H7 (cell line): ENCODE measurements around the gene ST6GAL2. TPM values are rescaled to one million over a fixed set of nuclear protein-coding genes. Genes with fewer than 3 reads are reported as not detected.

ENCODE experiments used
- DNase-seq: peaks from one replicate; pipeline ENCODE4 v3.0.0; 2012
- H3K27me3 ChIP-seq: 2 replicates; pipeline ENCODE4 v1.6.0; 2011; ENCODE audit warnings: mild to moderate bottlenecking, low read length; ENCODE audit not compliant: control insufficient read depth, insufficient read depth
- H3K36me3 ChIP-seq: replicated peaks from 2 replicates; pipeline ENCODE4 v1.5.1; 2011; ENCODE audit warnings: low read length; ENCODE audit not compliant: control insufficient read depth, insufficient read depth
- H3K4me3 ChIP-seq: 2 replicates; pipeline ENCODE4 v1.5.1; 2011; ENCODE audit warnings: low read depth, mild to moderate bottlenecking, control low read depth, low read length, moderate library complexity; ENCODE audit not compliant: insufficient read depth
- total RNA-seq: library from RNA; depleted of rRNA; stranded (reverse); fragments of >200 nt; shearing (Covaris generic); gene quantifications from 2 replicates; pipeline ENCODE4 v1.2.3, GENCODE V29; 2014; rRNA removed

The ST6GAL2 gene, protein sequence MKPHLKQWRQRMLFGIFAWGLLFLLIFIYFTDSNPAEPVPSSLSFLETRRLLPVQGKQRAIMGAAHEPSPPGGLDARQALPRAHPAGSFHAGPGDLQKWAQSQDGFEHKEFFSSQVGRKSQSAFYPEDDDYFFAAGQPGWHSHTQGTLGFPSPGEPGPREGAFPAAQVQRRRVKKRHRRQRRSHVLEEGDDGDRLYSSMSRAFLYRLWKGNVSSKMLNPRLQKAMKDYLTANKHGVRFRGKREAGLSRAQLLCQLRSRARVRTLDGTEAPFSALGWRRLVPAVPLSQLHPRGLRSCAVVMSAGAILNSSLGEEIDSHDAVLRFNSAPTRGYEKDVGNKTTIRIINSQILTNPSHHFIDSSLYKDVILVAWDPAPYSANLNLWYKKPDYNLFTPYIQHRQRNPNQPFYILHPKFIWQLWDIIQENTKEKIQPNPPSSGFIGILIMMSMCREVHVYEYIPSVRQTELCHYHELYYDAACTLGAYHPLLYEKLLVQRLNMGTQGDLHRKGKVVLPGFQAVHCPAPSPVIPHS
- 13.1 and 14.3 TPM in 2 replicates for total RNA-seq

DNA sequence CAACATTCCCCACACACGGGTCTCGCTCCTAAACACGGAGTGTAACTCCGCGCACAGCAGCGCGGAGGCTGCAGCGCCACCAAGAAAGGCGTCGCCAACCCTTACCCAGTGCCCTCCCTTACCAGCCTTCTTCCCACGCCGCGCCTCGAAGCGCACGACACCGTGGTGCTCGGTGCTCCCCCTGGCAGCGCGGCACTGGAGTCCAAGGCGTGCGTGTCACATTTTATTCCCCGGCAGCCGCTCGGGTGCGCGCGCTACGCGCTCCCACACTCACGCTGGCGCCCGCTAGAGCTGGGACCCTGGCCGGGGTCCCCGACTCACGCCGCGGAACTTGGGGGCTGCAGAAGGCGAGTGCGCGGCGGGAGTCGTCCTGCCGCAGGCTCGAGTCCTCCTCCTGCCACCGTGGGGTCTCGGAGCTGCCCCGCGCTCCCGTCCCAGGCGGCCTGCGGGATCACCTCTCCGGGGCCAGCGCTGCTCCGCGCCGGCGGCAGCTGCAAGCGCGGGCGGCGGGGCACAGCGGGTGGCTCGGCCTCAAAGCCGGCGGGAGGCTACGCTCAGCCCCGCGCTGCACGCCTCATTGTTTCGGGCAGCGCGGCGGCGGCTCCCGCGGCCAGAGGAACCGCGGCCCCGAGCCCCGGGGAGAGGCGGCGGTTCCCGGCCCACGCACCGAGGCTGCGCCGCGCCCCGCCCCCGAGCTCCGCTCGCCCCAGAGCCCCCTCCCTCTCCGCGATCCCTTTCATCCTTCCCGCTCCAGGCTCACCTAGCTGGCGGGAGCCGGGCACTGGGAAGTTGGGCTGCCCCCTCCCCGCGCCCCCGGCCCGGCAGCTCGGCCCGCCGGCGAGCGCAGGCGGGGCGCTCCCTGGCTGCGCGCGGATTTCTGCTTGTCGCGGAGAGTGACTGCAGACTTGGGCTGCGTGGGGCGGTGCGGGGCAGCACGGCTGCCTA lies at the start of gene ST6GAL2:
ST6GAL2 (minus strand) TSS at position 197 of the 945 bp plus-strand sequence. CDS start 42,190 bp downstream, outside the sequence.
- peak within 1 kb of the TSS; percentile 69 for H3K4me3 ChIP-seq
- no peaks in the 10 kb centered on the region for H3K36me3 ChIP-seq
- H3K27me3 ChIP-seq, result peaks cover 26% of the 10 kb centered on the region
- DNase-seq, result peak; percentile 82

GRCh38 chr2:106932644-106933043 lies 46.7 kb upstream of the ST6GAL2 start:
- Histone ChIP-seq H3K27me3 (no peaks in the 10 kb centered on the region), H3K4me3 (no peak overlapping the region), H3K36me3 (no peaks in the 10 kb centered on the region)
- DNase-seq, result no peak

GRCh38 chr2:106931717-106932335 lies 45.9 kb upstream of the ST6GAL2 start:
- H3K36me3 ChIP-seq, result no peaks in the 10 kb centered on the region
- no peaks in the 10 kb centered on the region for H3K27me3 ChIP-seq
- no peak overlapping the region for H3K4me3 ChIP-seq
- DNase-seq, result no peak

GRCh38 chr2:106921451-106921850 lies 35.5 kb upstream of the ST6GAL2 start:
- no peak overlapping the region for H3K4me3 ChIP-seq

GRCh38 chr2:106919012-106919411 lies 33.0 kb upstream of the ST6GAL2 start:
- H3K27me3 ChIP-seq, result no peaks in the 10 kb centered on the region
- no peaks in the 10 kb centered on the region for H3K36me3 ChIP-seq
- no peak for DNase-seq
- no peak overlapping the region for H3K4me3 ChIP-seq

More at GRCh38 chr2:106921451-106921850, 35.5 kb upstream of the ST6GAL2 start:
- Histone ChIP-seq H3K27me3 (no peaks in the 10 kb centered on the region), H3K36me3 (no peaks in the 10 kb centered on the region)
- no peak for DNase-seq

GRCh38 chr2:106904242-106904641 lies 18.3 kb upstream of the ST6GAL2 start:
- Histone ChIP-seq H3K36me3 (no peaks in the 10 kb centered on the region), H3K4me3 (no peak overlapping the region), H3K27me3 (no peaks in the 10 kb centered on the region)
- DNase-seq, result no peak

DNA sequence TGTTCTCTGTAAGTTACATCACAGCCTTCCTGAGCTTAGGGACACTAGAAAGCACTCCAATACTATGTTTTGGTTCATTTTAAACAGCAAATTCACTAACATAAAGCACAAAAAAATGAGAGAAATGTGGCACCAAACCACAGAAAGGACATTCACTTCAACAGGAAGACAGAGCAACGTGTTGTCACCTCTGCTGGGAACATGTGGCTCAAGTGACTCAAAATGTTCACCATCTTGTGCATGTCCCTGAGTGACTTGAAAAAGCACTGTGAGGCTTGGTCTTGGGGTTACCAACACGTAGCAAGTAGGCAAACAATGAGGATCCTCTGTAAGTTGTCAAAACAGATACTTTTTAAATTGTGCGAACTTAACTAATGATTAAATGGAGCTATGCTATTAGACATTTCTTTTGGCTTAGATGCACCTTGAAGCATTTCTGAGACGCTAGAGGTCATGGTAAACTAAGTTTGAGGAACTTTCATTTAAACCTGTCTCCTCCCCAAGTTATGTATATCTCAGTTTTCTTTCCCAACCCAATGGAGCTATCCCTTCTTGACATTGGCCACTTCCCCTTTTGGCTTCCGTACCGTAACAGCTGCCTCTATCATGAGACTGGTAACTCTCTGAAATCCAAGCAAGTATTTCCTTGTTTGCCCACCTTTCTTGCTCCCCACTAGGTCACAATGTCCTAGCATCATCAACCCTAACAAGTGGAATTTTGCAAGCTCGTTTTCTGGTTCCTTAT lies 14.0 kb upstream of the ST6GAL2 start:
- DNase-seq, result no peak
- H3K36me3 ChIP-seq, result no peaks in the 10 kb centered on the region
- H3K4me3 ChIP-seq, result no peak overlapping the region
- no peaks in the 10 kb centered on the region for H3K27me3 ChIP-seq

GRCh38 chr2:106894545-106894944 lies 8.6 kb upstream of the ST6GAL2 start:
- no peaks in the 10 kb centered on the region for H3K27me3 ChIP-seq
- no peak overlapping the region for H3K4me3 ChIP-seq
- DNase-seq, result no peak
- no peaks in the 10 kb centered on the region for H3K36me3 ChIP-seq

GRCh38 chr2:106892048-106892447 lies 6.1 kb upstream of the ST6GAL2 start:
- Histone ChIP-seq H3K4me3 (no peak overlapping the region), H3K36me3 (no peaks in the 10 kb centered on the region), H3K27me3 (peaks cover 10% of the 10 kb centered on the region)
- no peak for DNase-seq

DNA sequence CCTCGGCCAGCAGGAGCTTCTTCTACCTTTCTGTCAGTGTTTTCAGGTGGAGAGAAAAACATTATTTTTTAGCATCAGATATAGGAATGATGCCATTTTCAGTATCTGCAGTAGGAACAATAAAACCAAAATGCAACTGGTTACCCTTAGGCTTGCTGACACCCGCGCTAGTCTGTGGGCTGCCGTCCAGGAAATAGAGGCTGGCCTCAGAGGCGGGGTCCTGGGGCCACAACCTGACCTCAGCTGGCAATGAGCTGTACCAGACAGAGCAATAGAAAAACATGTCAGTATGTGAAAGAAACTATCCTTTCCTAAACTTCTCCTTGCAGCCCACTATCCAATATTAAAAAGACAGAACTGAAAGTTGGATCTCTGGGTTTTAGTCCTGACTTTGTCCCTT lies 4.6 kb upstream of the ST6GAL2 start:
- Histone ChIP-seq H3K4me3 (no peak overlapping the region), H3K27me3 (peaks cover 20% of the 10 kb centered on the region), H3K36me3 (no peaks in the 10 kb centered on the region)
- peak; percentile 20 for DNase-seq

DNA sequence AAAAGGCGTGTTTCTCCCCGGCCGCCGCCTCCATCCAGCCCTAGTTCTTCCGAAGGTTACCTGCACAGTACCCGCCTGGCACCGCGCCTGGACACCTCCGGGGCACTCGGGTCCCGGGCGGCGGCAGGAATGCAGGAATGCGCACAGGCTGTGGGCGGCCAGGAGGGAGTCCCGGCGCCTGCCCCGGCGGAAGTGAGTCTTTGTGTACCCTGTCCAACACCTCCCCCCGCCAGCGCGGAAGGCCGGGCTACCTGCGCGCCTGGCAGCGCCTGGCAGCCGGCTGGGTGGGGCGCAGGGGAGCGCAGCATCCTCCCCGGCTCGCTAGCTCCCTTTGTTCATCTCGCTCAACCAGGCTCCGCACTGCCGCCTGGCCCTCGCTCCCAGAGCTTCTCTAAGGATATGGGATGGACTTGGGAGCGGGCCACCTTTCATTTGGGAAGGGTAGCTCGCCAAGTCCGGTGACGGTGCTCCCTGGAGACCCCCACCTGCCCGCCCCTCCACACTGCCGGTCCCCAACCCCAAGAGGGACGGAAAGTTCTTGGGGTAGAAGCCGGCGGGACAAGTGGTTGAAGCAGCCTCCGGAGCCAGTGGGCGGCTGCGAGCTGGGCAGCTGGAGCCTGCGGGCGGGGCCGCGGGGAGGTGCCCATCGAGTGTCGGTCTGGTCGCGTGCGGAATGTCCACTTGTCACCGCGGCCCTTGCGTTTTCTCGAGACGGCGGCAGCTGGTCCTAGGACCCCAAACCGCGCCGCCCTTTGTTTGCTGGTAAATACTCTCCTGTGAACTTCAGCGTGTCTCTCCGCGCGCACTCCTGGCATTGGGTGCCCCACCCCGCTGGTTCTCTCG lies 1.2 kb upstream of the ST6GAL2 start:
- Histone ChIP-seq H3K36me3 (no peaks in the 10 kb centered on the region), H3K4me3 (peak overlapping the region; percentile 69), H3K27me3 (peaks cover 26% of the 10 kb centered on the region)
- peak; percentile 81 for DNase-seq

DNA sequence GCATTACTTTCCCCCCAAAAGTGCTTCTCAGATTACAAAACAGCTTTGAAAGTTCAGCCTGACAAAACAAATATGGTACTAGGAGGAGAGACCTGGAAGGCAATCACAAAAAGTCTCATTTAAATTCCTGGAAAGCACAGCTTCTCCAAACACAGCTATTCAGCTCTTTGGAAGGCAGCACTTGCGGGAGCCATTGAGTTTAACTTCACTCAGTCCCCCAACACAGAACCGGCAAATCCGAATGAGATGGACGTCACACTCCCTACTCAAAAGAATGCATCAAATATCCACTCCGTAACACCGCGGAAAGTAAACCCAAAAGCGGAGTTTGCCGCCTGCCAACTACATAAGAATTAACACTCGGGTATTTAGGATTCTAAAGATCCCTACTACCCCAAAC lies 638 bp downstream of the ST6GAL2 start:
- Histone ChIP-seq H3K27me3 (peaks cover 26% of the 10 kb centered on the region), H3K36me3 (no peaks in the 10 kb centered on the region), H3K4me3 (peak overlapping the region; percentile 69)
- DNase-seq, result peak; percentile 36

- no peak overlapping the region for H3K4me3 ChIP-seq
- H3K27me3 ChIP-seq, result peaks cover 22% of the 10 kb centered on the region
- H3K36me3 ChIP-seq, result no peaks in the 10 kb centered on the region
- DNase-seq, result no peak
These were observed 3.3 kb downstream of the ST6GAL2 start for GRCh38 chr2:106882673-106883072.
